Measurements from ENCODE around the gene ATP2A1. TPM values are rescaled to one million over a fixed set of nuclear protein-coding genes. Genes with fewer than 3 reads are reported as not detected.

Gene ATP2A1
- polyA plus RNA-seq, 6 donors from 2014 or later, result not detected

GRCh38 chr16:28898266-28898665 is 20.0 kb downstream of the ATP2A1 start:
- Mint-ChIP-seq H3K4me3 (no peak overlapping the region), H3K36me3 (no peaks in the 10 kb centered on the region), H3K4me1 (peaks cover 10 to 14% (median 12%) of the 10 kb centered on the region in 3 donors), H3K9me3 (no peaks in the 10 kb centered on the region), H3K27me3 (no peaks in the 10 kb centered on the region), H3K27ac (no peak overlapping the region)
- DNase-seq (no peak), ATAC-seq (ENCODE audit: low read depth in 2 of 2) (no peak)

GRCh38 chr16:28898942-28899341 is 20.7 kb downstream of the ATP2A1 start:
- H3K9me3 Mint-ChIP-seq, result no peaks in the 10 kb centered on the region
- H3K27me3 Mint-ChIP-seq, result no peaks in the 10 kb centered on the region
- peak overlapping the region in 2 of 6 donors; percentile 14 to 65 for H3K27ac Mint-ChIP-seq
- H3K4me3 Mint-ChIP-seq, result no peak overlapping the region
- ATAC-seq (ENCODE audit: low read depth in 2 of 2), result no peak
- no peak for DNase-seq
- H3K4me1 Mint-ChIP-seq, result peaks cover 13 to 19% (median 19%) of the 10 kb centered on the region in 3 donors
- H3K36me3 Mint-ChIP-seq, result no peaks in the 10 kb centered on the region

GRCh38 chr16:28899882-28900590 is 21.7 kb downstream of the ATP2A1 start:
- Mint-ChIP-seq H3K4me1 (peaks cover 17 to 24% (median 17%) of the 10 kb centered on the region in 3 donors), H3K27ac (peak overlapping the region in 2 of 6 donors; percentile 54 to 76), H3K4me3 (peak overlapping the region in 1 of 8 donors; percentile 52), H3K9me3 (no peaks in the 10 kb centered on the region), H3K27me3 (no peaks in the 10 kb centered on the region), H3K36me3 (no peaks in the 10 kb centered on the region)
- DNase-seq, result no peak
- ATAC-seq (ENCODE audit: low read depth in 2 of 2), result no peak

- H3K4me1 Mint-ChIP-seq, result peaks cover 15 to 24% (median 17%) of the 10 kb centered on the region in 3 donors
- peak overlapping the region in 1 of 6 donors; percentile 76 for H3K27ac Mint-ChIP-seq
- no peaks in the 10 kb centered on the region for H3K36me3 Mint-ChIP-seq
- H3K9me3 Mint-ChIP-seq, result no peaks in the 10 kb centered on the region
- no peak for DNase-seq
- no peak for ATAC-seq (ENCODE audit: low read depth in 2 of 2)
- H3K4me3 Mint-ChIP-seq, result no peak overlapping the region
- no peaks in the 10 kb centered on the region for H3K27me3 Mint-ChIP-seq
Measured at GRCh38 chr16:28900601-28901000, 22.3 kb downstream of the ATP2A1 start.

- Mint-ChIP-seq H3K36me3 (no peaks in the 10 kb centered on the region), H3K4me1 (peaks cover 15 to 24% (median 17%) of the 10 kb centered on the region in 3 donors), H3K27ac (peak overlapping the region in 2 of 6 donors; percentile 41 to 76), H3K27me3 (no peaks in the 10 kb centered on the region), H3K9me3 (no peaks in the 10 kb centered on the region), H3K4me3 (no peak overlapping the region)
- no peak for ATAC-seq (ENCODE audit: low read depth in 2 of 2)
- no peak for DNase-seq
Measured at GRCh38 chr16:28901862-28902261, 23.6 kb downstream of the ATP2A1 start.

- Mint-ChIP-seq H3K4me3 (peak overlapping the region in 1 of 8 donors; percentile 57), H3K36me3 (no peaks in the 10 kb centered on the region), H3K4me1 (peaks cover 15 to 24% (median 17%) of the 10 kb centered on the region in 3 donors), H3K27me3 (no peaks in the 10 kb centered on the region), H3K9me3 (no peaks in the 10 kb centered on the region), H3K27ac (peak overlapping the region in 5 of 6 donors; percentile 16 to 88 (median 57))
- ATAC-seq (ENCODE audit: low read depth in 2 of 2) (peak; percentile 45 to 47), DNase-seq (no peak)
Measured at GRCh38 chr16:28902909-28903308, 24.6 kb downstream of the ATP2A1 start.

GRCh38 chr16:28903344-28904042 is 25.2 kb downstream of the ATP2A1 start:
- no peaks in the 10 kb centered on the region for H3K36me3 Mint-ChIP-seq
- peak overlapping the region in 3 of 6 donors; percentile 76 to 88 (median 84) for H3K27ac Mint-ChIP-seq
- no peaks in the 10 kb centered on the region for H3K27me3 Mint-ChIP-seq
- H3K9me3 Mint-ChIP-seq, result no peaks in the 10 kb centered on the region
- H3K4me1 Mint-ChIP-seq, result peaks cover 15 to 24% (median 17%) of the 10 kb centered on the region in 3 donors
- DNase-seq, result no peak
- ATAC-seq (ENCODE audit: low read depth in 2 of 2), result no peak
- H3K4me3 Mint-ChIP-seq, result peak overlapping the region in 2 of 8 donors; percentile 29 to 55

- no peak for ATAC-seq (ENCODE audit: low read depth in 2 of 2)
- no peaks in the 10 kb centered on the region for H3K27me3 Mint-ChIP-seq
- no peaks in the 10 kb centered on the region for H3K36me3 Mint-ChIP-seq
- DNase-seq, result no peak
- peaks cover 15 to 24% (median 17%) of the 10 kb centered on the region in 3 donors for H3K4me1 Mint-ChIP-seq
- peak overlapping the region in 1 of 6 donors; percentile 23 for H3K27ac Mint-ChIP-seq
- peak overlapping the region in 1 of 8 donors; percentile 33 for H3K4me3 Mint-ChIP-seq
- no peaks in the 10 kb centered on the region for H3K9me3 Mint-ChIP-seq
Measured at GRCh38 chr16:28904363-28904762, 26.1 kb downstream of the ATP2A1 start.

- peaks cover 17 to 24% (median 18%) of the 10 kb centered on the region in 3 donors for H3K4me1 Mint-ChIP-seq
- H3K4me3 Mint-ChIP-seq, result no peak overlapping the region
- H3K27me3 Mint-ChIP-seq, result no peaks in the 10 kb centered on the region
- no peak overlapping the region for H3K27ac Mint-ChIP-seq
- no peak for DNase-seq
- no peaks in the 10 kb centered on the region for H3K9me3 Mint-ChIP-seq
- no peaks in the 10 kb centered on the region for H3K36me3 Mint-ChIP-seq
- no peak for ATAC-seq (ENCODE audit: low read depth in 2 of 2)
Measured at GRCh38 chr16:28904828-28905227, 26.5 kb downstream of the ATP2A1 start.

GRCh38 chr16:28905229-28905754 is 27.0 kb downstream of the ATP2A1 start:
- Mint-ChIP-seq H3K4me3 (no peak overlapping the region), H3K4me1 (peaks cover 21 to 29% (median 21%) of the 10 kb centered on the region in 3 donors), H3K27me3 (no peaks in the 10 kb centered on the region), H3K36me3 (no peaks in the 10 kb centered on the region), H3K9me3 (no peaks in the 10 kb centered on the region), H3K27ac (no peak overlapping the region)
- ATAC-seq (ENCODE audit: low read depth in 2 of 2), result no peak
- no peak for DNase-seq

GRCh38 chr16:28905800-28906372 is 27.6 kb downstream of the ATP2A1 start:
- ATAC-seq (ENCODE audit: low read depth in 2 of 2), result no peak
- H3K27ac Mint-ChIP-seq, result no peak overlapping the region
- no peak overlapping the region for H3K4me3 Mint-ChIP-seq

GRCh38 chr16:28910086-28911031 is 32.1 kb downstream of the ATP2A1 start:
- peak; percentile 88 to 90 for ATAC-seq (ENCODE audit: low read depth in 2 of 2)
- no peaks in the 10 kb centered on the region for H3K27me3 Mint-ChIP-seq
- DNase-seq, result peak; percentile 31
- peaks cover 15 to 16% (median 16%) of the 10 kb centered on the region in 3 donors for H3K4me1 Mint-ChIP-seq
- no peaks in the 10 kb centered on the region for H3K9me3 Mint-ChIP-seq
- peak overlapping the region in 5 of 8 donors; percentile 15 to 77 (median 39) for H3K4me3 Mint-ChIP-seq
- H3K27ac Mint-ChIP-seq, result peak overlapping the region; percentile 16 to 89 (median 54)
- H3K36me3 Mint-ChIP-seq, result peaks cover 0 to 10% of the 10 kb centered on the region in 2 donors

More at GRCh38 chr16:28905800-28906372, 27.6 kb downstream of the ATP2A1 start:
- Mint-ChIP-seq H3K36me3 (no peaks in the 10 kb centered on the region), H3K27me3 (no peaks in the 10 kb centered on the region), H3K4me1 (peaks cover 21 to 35% (median 24%) of the 10 kb centered on the region in 3 donors), H3K9me3 (no peaks in the 10 kb centered on the region)
- DNase-seq, result no peak
